Measurements from ENCODE around the gene STIL.

Gene STIL

DNA sequence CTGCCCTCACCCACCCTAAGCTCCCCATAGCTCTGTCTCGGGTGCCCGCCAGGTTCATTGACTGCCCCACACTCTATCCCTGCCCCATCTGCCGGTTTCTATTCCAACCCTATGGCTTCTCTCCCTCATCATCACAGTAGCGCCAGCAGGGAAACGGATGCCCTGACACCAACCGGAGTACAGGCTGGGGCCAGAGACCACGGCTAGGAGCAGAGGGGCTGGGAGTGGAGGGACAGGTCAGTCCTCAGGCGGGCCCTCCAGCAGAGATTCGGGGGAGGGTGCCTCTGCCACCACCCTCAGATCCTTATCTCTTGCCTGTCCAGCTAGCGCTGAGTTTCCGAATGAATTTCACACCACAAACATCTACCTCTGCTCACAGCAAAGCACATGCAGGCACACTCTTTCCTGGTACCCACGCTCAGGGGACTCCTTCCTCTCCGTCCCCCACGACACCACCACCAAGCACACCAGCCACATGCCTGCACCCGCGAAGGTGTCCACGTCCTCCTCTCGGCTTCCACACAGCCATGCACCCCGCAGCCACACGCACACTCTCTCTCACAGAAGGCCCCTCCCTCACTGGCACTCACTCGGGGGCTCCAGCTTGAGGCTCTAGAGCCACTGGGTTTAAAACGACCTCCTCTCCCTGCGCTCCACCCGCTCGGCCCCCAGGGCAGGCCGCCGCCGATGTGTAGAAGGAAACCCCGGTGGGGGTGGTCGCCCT lies 89.1 kb downstream of the STIL start:
- FAIRE-seq: no peak
- DNase-seq (ENCODE audit: insufficient read length): no peak
- TF ChIP-seq TAF1 (IDR thresholded peaks at IDR 0.05; ENCODE audit: borderline replicate concordance, low read depth, low read length): no peak
- no peak for TF ChIP-seq POLR2AphosphoS5 (IDR thresholded peaks at IDR 0.05; ENCODE audit: low read depth, low read length)
- TF ChIP-seq POLR2A (IDR thresholded peaks at IDR 0.05; ENCODE audit: low read depth, low read length): no peak

DNA sequence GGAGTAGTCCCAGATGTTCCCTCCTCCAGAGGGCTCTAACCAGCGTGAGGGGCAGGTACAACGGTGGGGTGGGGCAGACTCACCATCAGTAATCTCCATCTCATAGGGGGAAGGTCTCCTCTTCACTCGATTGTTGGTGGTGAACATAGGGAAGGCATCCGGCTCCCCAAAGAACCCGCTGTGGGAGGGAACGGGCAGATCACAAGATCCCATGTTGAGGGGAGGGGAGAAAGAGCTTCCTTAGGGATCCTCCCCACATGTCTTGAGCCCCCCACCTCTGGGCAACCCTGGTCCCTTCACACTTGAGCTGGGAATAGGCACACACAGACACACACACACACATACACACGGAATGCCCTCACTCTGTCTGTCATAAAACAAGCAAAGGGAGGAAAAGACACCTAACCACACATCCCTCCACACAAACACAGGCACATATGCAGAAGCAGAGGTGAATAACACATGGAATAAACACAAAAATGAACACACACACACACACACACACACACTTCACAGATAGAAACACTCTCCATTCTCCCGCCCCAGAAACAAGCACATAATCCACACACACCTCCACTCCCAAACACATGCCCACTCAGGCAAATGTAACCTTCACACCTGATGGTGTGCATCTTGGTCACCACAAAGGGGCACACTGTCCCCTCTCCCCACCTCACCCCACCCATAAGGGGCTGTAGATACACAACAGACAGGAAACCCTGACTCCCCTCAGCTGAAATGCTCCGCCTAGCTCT lies 89.8 kb downstream of the STIL start:
- TF ChIP-seq POLR2AphosphoS5 (IDR thresholded peaks at IDR 0.05; ENCODE audit: low read depth, low read length): no peak
- TF ChIP-seq TAF1 (IDR thresholded peaks at IDR 0.05; ENCODE audit: borderline replicate concordance, low read depth, low read length): no peak
- no peak for TF ChIP-seq POLR2A (IDR thresholded peaks at IDR 0.05; ENCODE audit: low read depth, low read length)
- DNase-seq (ENCODE audit: insufficient read length) (no peak), FAIRE-seq (no peak)

DNA sequence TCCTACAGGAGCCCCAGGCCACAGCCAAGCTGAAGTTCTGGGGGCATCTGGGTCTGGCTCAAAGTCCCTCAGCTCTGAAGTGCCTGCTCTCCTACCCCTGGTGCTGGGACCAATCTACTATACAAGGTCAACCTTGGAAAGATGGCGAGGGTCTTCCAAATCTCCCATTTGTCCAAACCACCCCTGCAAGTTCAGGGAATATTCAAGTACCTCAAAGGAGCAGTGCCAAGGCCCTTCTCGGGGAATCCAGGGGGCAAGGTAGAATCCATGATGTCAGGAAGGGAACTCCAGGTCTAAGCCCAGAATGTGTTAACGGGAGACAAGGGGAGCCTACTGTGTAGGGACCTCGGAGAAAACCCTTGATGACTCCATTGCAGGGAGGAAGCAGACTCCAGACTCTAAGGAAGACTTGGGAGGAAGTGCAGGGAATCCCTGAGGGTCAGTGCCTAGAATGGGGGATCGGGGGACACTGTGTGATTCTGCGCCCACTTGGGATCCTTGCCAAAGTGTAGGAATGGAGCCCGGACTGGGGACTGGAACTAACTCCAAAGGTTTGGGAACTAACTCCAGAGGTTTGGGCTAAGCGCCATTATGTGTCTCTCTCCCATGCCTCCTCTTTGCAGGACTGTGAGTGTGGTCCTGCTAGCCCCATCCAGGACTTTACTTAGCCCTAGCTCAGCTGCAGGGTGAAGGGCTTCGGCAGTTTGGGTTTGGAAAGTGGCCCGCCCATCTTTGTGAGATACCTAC lies 90.6 kb downstream of the STIL start:
- FAIRE-seq (no peak), DNase-seq (ENCODE audit: insufficient read length) (no peak)
- TF ChIP-seq TAF1 (IDR thresholded peaks at IDR 0.05; ENCODE audit: borderline replicate concordance, low read depth, low read length) (no peak), POLR2A (IDR thresholded peaks at IDR 0.05; ENCODE audit: low read depth, low read length) (no peak), POLR2AphosphoS5 (IDR thresholded peaks at IDR 0.05; ENCODE audit: low read depth, low read length) (no peak)

GRCh38 chr1:47222476-47222875 lies 91.5 kb downstream of the STIL start:
- DNase-seq (ENCODE audit: insufficient read length) (no peak), FAIRE-seq (no peak)
- TF ChIP-seq TAF1 (IDR thresholded peaks at IDR 0.05; ENCODE audit: borderline replicate concordance, low read depth, low read length) (no peak), POLR2A (IDR thresholded peaks at IDR 0.05; ENCODE audit: low read depth, low read length) (no peak), POLR2AphosphoS5 (IDR thresholded peaks at IDR 0.05; ENCODE audit: low read depth, low read length) (no peak)

DNA sequence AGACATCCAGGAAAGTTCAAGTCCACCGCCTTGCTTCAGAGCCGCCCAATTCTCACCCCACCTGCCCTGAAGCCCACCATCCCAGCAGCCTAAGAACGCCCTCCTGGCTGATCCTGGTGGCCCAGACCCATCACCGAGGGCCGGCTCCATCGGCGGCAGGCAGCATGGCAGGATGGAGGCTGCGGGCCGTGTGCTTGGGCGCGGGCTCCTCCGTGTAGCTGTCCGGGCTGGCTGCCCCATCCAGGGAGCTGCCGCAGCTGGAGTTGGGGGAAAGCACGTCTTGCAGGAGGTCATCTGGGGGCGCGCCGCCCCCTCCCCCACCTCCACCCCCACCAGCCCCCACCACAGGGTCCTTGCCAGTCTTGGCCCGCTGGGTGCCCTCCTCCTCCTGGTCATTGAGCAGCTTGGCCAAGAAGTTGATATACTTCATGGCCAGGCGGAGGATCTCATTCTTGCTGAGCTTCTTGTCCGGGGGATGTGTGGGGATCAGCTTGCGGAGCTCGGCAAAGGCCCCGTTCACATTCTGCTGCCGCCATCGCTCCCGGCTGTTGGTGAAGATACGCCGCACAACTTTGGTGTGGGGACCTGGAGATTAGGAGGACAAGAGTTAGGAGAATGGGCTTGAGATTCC lies 94.2 kb downstream of the STIL start:
- no peak for FAIRE-seq
- no peak for TF ChIP-seq POLR2AphosphoS5 (IDR thresholded peaks at IDR 0.05; ENCODE audit: low read depth, low read length)
- no peak for TF ChIP-seq POLR2A (IDR thresholded peaks at IDR 0.05; ENCODE audit: low read depth, low read length)
- TF ChIP-seq TAF1 (IDR thresholded peaks at IDR 0.05; ENCODE audit: borderline replicate concordance, low read depth, low read length): no peak
- no peak for DNase-seq (ENCODE audit: insufficient read length)

GRCh38 chr1:47219001-47219400 lies 94.9 kb downstream of the STIL start:
- no peak for DNase-seq (ENCODE audit: insufficient read length)
- TF ChIP-seq POLR2A (IDR thresholded peaks at IDR 0.05; ENCODE audit: low read depth, low read length) (no peak), TAF1 (IDR thresholded peaks at IDR 0.05; ENCODE audit: borderline replicate concordance, low read depth, low read length) (no peak), POLR2AphosphoS5 (IDR thresholded peaks at IDR 0.05; ENCODE audit: low read depth, low read length) (no peak)
- FAIRE-seq: no peak

DNA sequence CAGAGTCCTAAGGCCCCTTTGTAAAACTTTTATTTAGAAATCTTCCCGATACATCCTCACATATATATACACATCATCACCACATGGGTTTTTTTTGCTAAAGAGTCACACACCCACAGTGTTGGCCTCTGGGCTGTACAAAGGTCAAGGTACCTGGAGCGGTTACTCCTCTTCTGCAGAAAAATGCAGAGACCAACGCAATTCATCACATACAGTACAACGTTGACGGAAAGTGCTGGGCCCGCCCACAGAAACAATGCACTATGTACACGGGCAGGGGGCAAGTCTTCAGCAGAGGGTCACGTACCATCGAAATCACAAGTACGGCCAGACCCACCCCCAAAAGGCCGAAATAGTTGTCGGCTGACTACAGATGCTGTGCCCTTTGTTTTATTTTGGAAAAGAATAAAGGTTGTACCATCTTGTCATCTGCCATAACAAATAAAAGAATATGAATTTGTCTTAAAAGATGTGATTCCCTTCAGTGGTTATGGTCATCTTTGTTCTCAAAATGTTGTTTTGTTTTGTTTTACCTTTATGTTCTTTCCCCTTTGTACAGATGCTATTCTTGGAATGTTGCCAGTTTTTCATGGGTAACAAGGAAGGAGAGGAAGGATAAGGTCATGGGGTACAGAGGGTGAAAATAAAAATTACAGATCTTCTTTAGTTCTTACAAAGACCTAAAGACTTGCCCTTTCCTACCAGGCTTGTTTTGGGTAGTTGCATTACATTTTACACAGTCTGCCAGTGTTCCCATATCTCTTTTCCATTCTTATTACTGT lies 97.5 kb downstream of the STIL start:
- no peak for TF ChIP-seq POLR2AphosphoS5 (IDR thresholded peaks at IDR 0.05; ENCODE audit: low read depth, low read length)
- TF ChIP-seq POLR2A (IDR thresholded peaks at IDR 0.05; ENCODE audit: low read depth, low read length): no peak
- TF ChIP-seq TAF1 (IDR thresholded peaks at IDR 0.05; ENCODE audit: borderline replicate concordance, low read depth, low read length): no peak
- DNase-seq (ENCODE audit: insufficient read length): no peak

GRCh38 chr1:47215713-47216112 lies 98.2 kb downstream of the STIL start:
- DNase-seq (ENCODE audit: insufficient read length): no peak
- no peak for FAIRE-seq
- TF ChIP-seq POLR2A (IDR thresholded peaks at IDR 0.05; ENCODE audit: low read depth, low read length) (no peak), TAF1 (IDR thresholded peaks at IDR 0.05; ENCODE audit: borderline replicate concordance, low read depth, low read length) (no peak), POLR2AphosphoS5 (IDR thresholded peaks at IDR 0.05; ENCODE audit: low read depth, low read length) (no peak)

More for the DNA sequence above, 97.5 kb downstream of the STIL start:
- FAIRE-seq: no peak

DNA sequence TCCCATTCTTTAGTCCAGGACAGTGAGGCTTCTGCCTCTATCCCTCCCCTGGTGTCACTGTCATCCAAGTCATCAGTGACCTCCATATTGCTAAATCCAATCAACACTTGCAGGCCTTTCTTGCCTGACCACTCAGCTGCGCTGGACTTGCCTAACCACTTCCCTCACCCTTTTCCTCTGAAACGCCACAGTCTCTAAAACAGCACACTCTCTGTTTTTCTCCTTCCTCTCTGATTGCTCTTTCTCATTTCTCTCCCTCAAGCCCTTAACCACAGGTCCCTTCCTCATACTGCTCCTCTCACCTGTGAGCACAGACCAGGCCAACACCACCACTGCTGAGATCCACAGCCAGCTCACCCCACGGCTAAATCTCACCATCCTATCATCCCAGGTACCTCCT lies 99.4 kb downstream of the STIL start:
- DNase-seq (ENCODE audit: insufficient read length) (no peak), FAIRE-seq (no peak)
- TF ChIP-seq POLR2AphosphoS5 (IDR thresholded peaks at IDR 0.05; ENCODE audit: low read depth, low read length) (no peak), TAF1 (IDR thresholded peaks at IDR 0.05; ENCODE audit: borderline replicate concordance, low read depth, low read length) (no peak), POLR2A (IDR thresholded peaks at IDR 0.05; ENCODE audit: low read depth, low read length) (no peak)

GRCh38 chr1:47213230-47213963 lies 100.5 kb downstream of the STIL start:
- no peak for DNase-seq (ENCODE audit: insufficient read length)
- TF ChIP-seq POLR2A (IDR thresholded peaks at IDR 0.05; ENCODE audit: low read depth, low read length): no peak
- no peak for TF ChIP-seq TAF1 (IDR thresholded peaks at IDR 0.05; ENCODE audit: borderline replicate concordance, low read depth, low read length)
- no peak for TF ChIP-seq POLR2AphosphoS5 (IDR thresholded peaks at IDR 0.05; ENCODE audit: low read depth, low read length)
- no peak for FAIRE-seq

Data from GM12892 (cell line).